Measurements from ENCODE around the gene CSPG5. TPM values are rescaled to one million over a fixed set of nuclear protein-coding genes. Genes with fewer than 3 reads are reported as not detected.

Gene CSPG5, protein sequence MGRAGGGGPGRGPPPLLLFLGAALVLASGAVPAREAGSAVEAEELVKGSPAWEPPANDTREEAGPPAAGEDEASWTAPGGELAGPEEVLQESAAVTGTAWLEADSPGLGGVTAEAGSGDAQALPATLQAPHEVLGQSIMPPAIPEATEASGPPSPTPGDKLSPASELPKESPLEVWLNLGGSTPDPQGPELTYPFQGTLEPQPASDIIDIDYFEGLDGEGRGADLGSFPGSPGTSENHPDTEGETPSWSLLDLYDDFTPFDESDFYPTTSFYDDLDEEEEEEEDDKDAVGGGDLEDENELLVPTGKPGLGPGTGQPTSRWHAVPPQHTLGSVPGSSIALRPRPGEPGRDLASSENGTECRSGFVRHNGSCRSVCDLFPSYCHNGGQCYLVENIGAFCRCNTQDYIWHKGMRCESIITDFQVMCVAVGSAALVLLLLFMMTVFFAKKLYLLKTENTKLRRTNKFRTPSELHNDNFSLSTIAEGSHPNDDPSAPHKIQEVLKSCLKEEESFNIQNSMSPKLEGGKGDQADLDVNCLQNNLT
- total RNA-seq (2014; rRNA removed; shearing (Covaris generic)) = 0.71 and 2.8 TPM in 2 replicates

DNA sequence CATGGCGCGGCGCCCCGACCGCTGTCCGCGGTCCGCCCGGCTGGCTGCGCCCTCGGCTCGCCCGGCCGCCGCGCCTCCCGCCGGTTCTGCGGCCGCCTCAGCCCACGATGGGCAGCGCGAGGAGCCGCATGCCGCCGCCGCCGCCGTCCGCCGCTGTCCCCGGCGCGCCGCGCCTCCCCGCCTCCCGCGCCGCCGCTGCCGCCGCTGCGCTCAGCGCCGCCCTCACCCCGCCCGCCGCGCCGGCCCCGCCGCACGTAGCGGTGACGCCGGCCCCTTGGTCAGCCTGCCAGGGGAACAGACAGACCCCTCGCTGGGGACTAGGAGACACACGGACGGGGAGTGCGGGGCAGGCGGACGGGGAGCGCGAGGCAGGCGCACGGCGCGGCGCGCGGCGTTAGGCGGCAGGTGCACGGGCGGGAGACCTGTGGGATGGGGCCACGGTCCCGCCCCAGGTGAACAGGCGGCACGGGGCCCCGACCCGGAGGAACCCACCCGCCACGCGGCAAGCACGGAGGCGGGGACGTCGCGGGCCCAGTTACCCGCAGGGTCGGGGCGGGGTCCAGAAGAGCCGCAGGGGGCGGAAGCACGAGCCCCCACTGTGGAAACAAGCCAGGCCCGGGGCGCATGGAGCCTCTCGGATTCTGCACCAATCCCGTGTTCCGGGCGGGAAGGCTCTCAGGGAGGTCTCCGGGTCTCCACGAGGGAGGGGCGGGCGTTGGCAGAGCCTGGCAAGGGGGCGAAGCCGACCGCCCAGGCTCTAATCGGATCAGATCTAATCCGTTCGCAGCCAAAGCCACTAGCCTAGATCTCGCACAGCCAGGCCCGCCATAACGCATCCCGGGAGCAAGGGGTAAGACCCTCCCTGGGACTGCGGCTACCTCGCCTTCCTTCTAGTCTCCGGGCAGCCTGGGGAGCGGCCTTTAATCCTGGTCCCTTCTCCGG, at the start of gene CSPG5:
Gene CSPG5, minus strand, starts transcription at position 175 of the 942 bp plus-strand sequence. Its CDS starts 172 bp downstream, at position 3.
- DNase-seq (ENCODE audit: low spot score) = no peak

DNA sequence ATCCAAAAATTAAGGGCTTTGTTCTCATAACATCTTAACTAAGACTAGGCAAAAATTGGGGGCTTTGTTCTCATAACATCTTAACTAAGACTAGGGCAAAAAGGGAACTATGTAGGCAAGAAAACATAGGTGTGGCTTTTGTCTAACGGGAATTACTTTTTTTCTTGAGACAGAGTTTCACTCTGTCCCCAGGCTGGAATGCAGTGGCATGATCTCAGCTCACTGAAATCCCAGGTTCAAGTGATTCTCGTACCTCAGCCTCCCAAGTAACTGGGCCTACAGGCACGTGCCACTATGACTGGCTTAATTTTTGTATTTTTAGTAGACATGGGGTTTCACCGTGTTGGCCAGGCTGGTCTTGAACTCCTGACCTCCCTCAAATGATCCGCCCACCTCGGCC, 49.8 kb upstream of the CSPG5 start:
- no peak for DNase-seq (ENCODE audit: low spot score)

DNA sequence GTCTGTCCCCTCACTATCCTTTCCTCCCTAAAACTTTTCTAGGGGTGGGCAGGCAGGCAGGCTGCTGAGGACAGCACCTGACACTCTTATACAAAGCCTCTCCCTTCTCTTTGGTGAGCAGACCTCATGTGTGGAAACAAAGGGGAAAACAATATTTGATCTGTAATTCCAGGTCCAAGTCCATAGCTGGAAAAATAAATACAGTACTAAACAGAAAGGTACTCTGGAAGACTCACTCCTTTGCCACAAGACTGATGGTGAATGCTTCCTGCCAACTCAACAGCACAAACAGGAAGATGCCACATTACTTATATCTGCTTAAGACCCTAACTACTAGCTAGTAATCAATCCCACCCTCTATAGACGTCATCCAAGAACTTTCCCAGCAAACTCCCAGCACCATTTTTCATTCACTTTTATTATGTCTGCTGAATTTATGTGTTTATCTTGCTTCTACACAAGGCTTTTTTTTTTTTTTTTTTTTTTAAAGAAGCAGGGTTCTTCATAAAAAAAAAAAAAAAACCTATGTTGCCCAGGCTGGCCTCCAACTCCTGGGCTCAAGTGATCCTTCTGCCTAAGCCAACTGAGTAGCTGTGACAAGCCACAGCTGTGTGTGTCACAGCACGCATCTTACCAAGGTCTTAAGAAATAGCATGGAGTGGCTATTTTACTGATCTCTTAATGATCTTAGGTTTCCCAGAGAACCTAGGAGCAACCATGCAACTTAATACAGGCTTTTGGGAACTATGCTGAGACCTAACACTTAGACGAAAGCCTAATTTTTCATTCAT, 44.2 kb upstream of the CSPG5 start:
- no peak for DNase-seq (ENCODE audit: low spot score)

DNA sequence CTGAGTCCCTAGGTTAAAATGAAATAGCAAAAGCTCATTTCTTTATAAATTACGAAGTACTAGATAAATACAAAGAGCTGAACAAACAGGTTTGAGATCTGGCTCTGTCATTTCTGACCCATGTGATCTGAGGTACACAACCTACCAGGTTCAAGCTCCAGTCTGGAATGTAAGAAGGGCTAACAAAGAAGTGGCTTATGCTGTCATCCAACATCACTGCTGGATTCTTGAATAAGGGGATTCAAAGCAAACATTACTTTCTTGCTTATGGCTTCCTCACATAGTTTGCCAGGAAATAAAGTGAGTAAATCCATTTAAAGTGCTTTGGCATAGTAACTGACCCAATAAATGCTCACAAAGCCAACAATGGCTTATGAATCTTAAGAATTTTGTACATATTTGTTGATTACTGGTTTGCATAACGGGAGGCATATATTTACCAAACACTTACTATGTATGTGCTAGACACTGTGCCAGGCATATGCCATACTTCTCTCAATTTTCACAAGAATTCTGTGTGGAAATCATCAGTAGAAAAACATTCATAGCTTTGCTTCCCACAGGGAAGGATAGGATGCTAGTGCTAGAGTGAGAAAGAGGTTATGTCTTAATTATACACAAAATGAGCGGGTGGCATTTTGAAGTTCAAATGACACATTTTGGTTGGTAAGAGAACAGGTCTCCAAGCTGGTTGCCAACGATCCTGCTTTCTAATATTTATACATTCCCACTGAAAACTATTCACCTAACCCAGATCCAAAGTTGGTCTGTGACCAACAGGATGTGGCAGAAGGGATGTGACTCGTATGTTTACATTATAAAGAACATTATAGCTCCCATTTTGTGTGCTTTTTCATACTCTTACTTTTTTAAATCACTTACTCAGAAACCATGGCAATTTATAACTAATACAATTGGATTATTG, 38.7 kb upstream of the CSPG5 start:
- DNase-seq (ENCODE audit: low spot score) = no peak

DNA sequence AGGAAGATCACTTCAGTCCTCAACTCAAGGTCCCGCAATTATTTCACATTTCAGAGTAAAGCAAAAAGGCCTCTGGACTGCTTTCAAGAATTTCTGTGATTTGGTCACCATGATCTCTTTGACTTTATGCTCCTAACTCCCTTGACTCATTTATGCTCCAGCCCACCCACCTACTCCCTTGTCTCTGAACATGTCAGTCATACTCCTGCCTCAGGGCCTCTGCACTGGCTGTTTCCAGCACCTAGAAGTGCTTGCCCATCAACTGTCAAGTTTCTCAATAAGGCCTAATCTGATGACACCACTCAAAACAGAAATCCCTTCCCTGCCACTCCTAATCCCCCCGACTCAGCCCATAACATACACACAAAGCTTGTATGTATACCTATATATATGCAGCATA, 36.1 kb upstream of the CSPG5 start:
- no peak for DNase-seq (ENCODE audit: low spot score)

DNA sequence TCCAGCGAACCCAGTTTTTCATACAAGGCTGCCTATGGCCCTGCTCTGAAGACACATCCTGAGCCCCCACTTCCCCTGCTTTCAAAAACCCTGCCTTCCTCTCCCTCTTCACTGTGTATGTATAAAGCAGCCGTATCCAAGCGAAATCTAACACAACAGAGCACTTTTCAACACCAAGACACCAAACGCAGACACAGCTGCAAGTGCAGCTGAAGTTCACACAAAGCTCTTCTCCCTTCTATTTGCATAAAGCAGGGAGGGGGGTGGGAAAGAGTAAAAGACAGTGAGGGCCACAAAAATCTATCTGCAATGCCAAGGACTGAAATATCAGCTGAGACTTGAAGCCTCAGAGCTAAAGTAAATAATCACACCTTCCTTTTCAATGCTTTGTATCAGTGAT, 35.1 kb upstream of the CSPG5 start:
- DNase-seq (ENCODE audit: low spot score) = no peak

DNA sequence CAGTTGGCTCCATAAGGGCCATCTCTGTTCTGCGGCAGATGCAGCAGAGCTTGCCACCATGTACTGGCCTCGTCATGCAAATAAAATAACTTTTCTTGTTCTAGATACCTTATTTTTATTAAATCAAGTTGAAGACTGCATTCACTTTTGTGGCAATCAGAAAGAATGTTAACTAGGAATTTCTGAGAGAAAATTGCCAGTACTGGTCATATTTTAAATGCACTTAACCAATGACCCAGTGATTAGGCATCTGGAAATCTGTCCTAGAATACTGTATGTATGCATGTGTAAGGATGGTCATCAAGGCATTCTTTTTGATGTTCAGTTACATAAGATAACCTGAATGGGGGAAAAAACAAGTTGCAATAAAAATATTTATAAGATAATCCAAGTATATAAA, 34.2 kb upstream of the CSPG5 start:
- DNase-seq (ENCODE audit: low spot score) = no peak

DNA sequence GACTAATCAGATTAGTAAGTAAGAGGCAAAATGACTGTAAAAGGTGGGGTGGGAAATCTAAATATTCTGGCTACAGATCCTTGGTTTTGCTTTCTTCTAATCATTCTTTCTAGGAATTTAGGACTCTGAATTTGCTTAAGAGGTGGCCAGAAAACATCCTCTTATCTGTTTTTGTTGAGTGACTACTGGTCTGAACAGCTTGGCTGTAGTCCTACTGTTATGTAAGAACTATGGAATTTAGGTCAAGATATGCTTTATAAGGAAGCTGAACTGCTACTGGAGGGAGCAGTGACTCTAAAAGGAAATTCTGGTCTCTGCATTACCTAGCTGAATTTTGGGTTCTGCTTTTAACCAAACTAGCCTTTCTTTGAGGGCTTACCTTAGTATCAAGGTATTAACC, 33.5 kb upstream of the CSPG5 start:
- peak; percentile 71 for DNase-seq (ENCODE audit: low spot score)

DNA sequence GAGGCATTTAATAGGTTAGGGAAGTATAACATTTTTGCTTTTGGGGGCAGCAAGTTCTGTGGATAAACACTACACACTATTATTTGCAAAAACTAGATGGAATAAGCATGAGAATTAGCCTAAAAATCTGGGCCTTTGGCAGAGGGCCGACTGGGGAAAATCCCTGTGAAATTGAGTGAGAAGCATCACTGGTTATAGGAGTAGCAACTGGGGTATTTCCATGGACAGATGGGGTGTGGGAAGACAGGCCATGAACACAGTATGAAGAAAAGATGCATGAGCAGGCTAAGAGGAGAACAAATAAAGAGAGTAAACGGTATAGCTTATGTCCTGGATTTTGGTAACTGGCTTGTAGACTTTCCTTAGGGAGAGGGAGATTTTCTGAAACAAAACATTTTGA, 32.9 kb upstream of the CSPG5 start:
- DNase-seq (ENCODE audit: low spot score) = no peak

DNA sequence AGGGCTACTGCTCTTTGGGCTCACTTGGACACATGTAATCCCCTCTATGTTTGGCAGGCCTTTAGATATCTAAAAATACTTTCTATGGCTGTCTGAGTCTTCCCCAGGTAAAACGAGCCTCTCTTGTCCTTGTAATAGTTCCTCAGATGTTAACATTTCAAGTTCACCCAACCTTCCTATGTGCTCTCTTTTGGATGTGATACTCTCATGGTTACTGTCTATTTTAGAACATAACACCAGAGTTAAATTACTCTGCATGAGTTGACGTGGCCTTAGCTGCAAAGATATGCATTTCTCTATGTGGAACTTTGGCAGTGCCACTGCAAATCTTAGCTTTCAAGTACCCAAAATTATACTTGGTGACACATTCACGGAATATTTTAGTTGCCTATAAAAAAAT, 31.9 kb upstream of the CSPG5 start:
- no peak for DNase-seq (ENCODE audit: low spot score)

DNA sequence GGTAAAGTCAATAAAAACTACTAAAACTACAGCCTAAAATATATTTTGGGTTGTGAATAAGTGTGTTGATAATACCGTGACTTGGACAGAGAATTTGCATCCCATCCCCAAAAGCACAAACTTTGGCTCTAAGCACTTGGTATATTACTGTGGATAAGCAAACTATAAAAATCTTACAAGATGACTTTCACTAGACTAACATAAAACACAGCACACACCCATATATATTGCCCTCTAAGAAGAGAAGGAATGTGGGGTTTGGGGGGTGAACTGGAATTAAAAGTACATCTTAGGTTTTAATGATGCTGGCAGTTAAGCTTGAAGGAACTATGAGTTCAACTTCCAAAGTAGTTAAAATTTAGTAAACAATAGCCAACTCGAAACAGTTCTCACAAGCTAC, 28.7 kb upstream of the CSPG5 start:
- no peak for DNase-seq (ENCODE audit: low spot score)

DNA sequence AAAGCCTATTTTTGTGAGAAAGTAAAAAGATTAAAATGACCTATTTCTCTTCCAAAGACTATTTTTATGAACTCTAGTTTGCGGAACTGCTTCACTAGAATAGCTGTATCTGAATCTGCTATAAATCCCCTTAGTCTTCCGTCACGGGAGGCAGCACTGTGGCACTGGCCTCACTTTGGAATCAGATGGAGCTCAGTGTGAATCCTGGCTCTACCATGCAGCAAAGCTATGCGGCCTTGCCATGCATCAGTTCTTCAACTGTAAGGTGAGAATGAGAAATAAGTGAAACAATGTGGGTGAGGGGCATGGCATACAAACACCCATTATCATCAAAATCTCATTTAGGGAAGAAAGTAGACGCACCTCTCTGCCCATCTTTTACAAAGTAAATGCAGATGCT, 27.5 kb upstream of the CSPG5 start:
- DNase-seq (ENCODE audit: low spot score) = no peak

DNA sequence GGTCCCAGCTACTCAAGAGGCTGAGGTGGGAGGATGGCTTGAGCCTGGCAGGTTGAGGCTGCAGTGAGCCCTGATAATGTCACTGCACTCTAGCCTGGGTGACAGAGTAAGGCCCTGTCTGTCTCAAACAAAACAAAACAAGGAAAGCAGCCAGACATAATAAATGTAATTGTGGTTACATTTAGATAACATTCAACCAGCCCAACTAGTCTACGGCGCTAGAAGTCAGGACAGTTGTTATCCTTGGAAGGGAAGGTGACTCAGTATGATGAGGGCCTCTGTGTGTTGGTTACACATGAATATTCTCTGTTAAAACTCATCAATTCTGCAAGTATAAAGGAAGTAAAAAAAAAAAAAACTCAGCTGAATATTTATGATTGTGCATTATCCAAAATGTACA, 27.0 kb upstream of the CSPG5 start:
- peak; percentile 22 for DNase-seq (ENCODE audit: low spot score)

DNA sequence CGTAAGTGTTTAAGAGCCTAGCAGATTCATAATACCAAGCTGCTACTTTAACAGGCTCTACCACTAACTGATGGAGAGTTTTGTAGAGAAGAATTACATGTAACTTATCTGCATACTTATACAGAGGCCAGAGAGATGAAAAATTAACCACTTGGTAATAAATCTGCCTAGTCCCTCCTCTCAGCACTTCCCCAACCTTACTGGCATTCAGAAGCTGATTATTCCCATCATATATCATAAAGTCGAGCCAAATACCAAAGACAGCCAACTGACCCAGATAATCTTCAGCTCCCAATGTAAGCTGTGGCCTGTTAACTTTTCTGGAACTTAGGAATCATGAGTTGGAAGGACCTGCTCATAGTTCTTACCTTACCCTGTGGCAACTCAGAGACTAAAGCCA, 25.5 kb upstream of the CSPG5 start:
- DNase-seq (ENCODE audit: low spot score) = no peak

DNA sequence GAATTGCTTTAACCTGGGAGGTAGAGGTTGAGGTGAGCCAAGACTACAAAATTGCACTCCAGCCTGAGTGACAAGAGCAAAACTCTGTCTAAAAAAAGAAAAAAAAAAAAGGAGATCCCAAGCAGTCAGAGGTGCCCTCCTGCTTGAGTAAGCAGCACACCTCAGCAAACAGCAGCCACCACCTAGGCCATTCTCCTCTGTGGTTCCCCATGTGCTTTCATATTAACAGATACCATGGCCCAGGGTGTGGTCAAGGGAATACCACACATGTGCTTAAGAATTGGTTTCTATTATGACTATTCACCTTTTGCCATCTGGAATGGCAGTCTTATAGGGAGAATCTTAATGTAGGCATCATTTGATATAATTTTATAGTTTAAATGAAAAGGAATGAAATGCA, 24.7 kb upstream of the CSPG5 start:
- no peak for DNase-seq (ENCODE audit: low spot score)

DNA sequence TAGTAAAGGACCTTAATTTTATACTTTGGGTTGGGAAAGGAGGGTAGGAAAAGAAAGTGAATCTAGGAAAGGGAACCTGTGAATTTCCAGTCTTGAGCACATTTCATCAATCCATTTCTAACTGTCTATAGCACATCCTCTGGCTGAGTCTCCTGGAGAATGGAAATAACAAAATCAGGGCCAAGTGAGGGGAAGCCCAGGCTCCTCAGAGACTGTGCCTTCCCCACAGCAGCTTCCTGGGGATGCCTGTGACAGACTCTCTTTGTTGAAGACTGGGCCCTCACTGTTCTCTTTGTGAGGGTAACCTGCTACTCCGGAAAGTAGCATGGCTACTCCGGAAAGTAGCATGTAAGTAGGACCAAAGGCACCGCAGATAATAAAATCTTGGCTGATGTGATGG, 22.6 kb upstream of the CSPG5 start:
- DNase-seq (ENCODE audit: low spot score) = no peak

DNA sequence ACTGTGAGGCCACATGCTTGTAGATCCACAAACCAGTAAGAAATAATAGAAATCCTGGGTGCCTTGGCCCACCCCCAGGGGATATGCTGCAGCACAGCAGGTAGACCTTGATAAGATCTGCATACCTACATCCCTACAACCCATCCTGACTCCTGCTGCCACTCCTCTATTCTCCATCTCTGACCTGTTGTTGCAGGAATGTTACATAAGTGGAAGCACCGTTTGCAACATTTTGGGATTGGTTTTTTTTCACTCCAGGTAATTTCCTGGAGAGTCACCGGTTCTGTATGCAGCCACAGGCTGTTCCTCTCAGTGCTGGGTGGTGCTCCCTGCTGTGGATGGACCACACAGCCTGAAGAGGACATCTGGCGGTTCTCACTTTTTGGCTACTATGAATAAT, 16.1 kb upstream of the CSPG5 start:
- no peak for DNase-seq (ENCODE audit: low spot score)

DNA sequence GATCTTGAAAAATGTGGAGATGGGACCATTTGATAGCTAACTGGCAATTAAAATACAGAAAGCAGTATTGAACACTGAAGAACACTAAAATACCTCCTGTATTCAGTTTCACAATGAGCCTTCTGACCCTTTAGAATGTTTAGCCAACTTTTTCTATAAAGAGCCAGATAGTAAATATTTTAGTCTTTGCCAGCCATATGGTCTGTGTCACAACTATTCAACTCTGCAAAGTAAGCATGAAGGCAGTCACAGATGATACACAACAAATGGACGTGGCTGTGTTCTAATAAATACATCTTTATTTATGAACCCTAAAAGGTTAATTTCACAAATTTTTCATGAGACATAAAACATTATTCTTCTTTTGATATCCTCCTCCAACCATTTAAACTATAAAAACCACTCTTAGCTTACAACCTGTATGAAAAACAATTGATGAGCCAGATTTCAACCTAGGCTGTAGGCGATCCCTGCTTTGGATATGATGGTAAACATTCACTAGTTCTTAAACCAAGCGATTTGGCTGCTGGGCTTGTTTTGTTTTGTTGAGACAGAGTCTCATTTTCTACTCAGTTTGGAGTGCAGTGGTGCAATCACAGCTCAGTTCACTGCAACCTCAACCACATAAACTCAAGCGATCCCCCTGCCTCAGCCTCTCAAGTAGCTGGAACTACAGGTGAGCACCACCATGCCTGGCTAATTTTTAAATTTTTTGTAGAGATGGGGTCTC, 13.6 kb upstream of the CSPG5 start:
- DNase-seq (ENCODE audit: low spot score) = no peak

DNA sequence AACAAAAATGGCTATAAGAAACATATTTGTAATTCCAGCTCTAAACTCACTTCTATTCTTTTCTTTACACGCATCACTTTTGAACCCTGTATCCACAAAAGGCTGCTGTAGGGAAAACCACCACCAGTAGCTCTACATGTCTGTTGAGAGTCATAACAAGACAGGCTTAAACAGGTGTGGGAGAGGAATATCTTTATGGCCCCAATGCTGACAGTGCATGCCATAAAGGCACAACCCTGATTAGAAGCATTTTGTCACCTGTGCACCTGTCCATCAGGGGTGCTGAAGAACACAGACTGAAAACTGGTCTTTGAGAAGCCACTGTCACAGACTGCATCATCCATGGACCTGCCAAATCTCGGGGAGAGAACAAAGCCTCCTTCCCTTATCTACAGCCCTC, 11.6 kb upstream of the CSPG5 start:
- DNase-seq (ENCODE audit: low spot score) = no peak

DNA sequence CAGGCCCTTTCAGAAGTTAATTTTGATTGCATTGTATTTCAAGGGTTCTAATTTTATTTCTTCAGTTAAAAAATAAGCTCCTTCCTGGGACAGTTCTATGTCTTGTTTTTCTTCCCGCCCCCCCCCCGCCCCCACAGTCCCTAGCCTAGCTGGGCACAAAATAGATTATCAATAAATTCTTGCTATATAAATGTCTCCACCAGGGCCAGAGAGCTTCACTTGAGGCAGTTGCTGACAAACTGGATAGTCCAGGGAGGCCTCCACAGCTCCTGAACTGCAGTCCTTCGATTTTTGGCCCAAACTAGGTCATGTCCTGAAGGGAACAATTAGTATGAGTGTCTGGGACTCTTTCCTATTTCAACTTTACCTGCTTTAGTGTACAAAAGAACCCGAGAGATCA, 9.9 kb upstream of the CSPG5 start:
- DNase-seq (ENCODE audit: low spot score) = no peak
